Erythroblast (primary cell): Measurements from ENCODE around the gene DCAF7.

Experiments
- GATA1 ChIP-seq: IDR thresholded peaks from 2 replicates; pipeline ENCODE4 v1.6.1; 2011; ENCODE audit warnings: low read depth, mild to moderate bottlenecking, control low read depth, low read length, moderate library complexity
- POLR2A ChIP-seq: IDR thresholded peaks from 2 replicates; pipeline ENCODE4 v1.6.1; 2011; ENCODE audit warnings: mild to moderate bottlenecking, low read length

DNA sequence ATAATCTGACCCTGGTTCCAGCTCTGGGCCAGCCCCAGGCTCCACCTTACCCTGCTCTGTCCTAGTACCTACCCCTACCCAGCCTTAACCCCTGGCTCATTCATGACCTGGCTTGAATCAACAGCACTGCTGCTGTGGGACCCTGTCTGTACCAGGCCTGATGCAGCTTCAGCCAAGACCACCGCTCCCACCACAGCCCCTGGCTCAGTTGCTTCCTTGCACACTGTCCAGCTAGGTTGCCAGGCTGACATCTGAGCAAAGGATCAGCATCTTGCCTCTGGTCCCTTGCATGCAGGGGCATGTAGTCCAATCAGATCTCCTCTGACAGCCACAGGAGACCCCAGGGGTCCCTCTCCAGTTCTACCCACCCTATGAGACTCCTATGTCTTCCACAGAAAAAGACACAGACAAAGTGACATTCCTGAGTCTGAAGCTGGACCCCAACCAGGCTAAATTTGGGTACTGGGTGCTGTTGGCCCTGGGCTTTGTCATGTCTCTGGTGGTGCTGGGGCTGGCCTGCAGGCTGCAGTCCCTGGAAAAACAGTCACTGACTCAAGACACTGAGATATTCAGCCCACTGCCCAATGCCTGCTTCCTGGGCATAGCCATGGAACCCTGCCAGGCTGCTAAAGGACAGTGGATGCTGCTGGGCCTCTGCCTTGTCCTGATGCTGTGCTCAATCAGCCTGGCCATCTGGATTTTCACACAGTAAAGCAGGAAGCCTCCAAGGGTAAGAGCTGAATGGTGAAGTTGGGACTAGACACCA is 31.0 kb upstream of the DCAF7 start:
- TF ChIP-seq POLR2A (no peak), GATA1 (no peak)
